Cardiac muscle cell (in vitro differentiated cells and primary cell): Measurements from ENCODE around the gene IGF2BP2. TPM values are rescaled to one million over a fixed set of nuclear protein-coding genes. Genes with fewer than 3 reads are reported as not detected.
A peak's percentile ranks its signal among the peaks of the same experiment; 100 is the strongest.

Experiments used
- DNase-seq, 2 donors: peaks; one replicate each; pipeline versions ENCODE4 v3.0.0 to v3.0.0-alpha.2; 2010 to 2017; ENCODE audit warnings: low read depth in 1 of 2, low spot score in 1 of 2
- H3K27ac ChIP-seq: fragments of 200-600 bp; sonication (generic); 2 replicates; pipeline ENCODE4 v1.5.1; 2016
- H3K27me3 ChIP-seq: fragments of 200-600 bp; sonication (generic); 2 replicates; pipeline ENCODE4 v1.6.0; 2016; ENCODE audit warnings: control low read depth
- H3K36me3 ChIP-seq: fragments of 200-600 bp; sonication (generic); 2 replicates; pipeline ENCODE4 v1.5.1; 2016; ENCODE audit warnings: control low read depth
- H3K4me1 ChIP-seq: fragments of 200-600 bp; sonication (generic); 2 replicates; pipeline ENCODE4 v1.8.1; 2017; ENCODE audit warnings: low read depth, mild to moderate bottlenecking, mixed run types
- H3K4me3 ChIP-seq: fragments of 200-600 bp; sonication (generic); 2 replicates; pipeline ENCODE4 v1.5.1; 2016; ENCODE audit warnings: mild to moderate bottlenecking
- H3K9me3 ChIP-seq: fragments of 200-600 bp; sonication (generic); 2 replicates; pipeline ENCODE4 v1.5.1; 2017; ENCODE audit warnings: low read depth, mild to moderate bottlenecking, control low read depth
- CTCF ChIP-seq: IDR thresholded peaks from 2 replicates; pipeline ENCODE4 v1.5.1; 2012; ENCODE audit warnings: low read depth, mild to moderate bottlenecking, low read length
- polyA plus RNA-seq: library from polyadenylated mRNA; unstranded; fragments of >200 nt; fragmentation: Nextera tagmentation; extraction: Ambion mirVana; gene quantifications from 2 replicates; pipeline ENCODE4 v1.2.1, GENCODE V29; 2016
- total RNA-seq: library from RNA; depleted of rRNA; stranded (reverse); fragments of >200 nt; gene quantifications from 2 replicates; pipeline ENCODE4 v1.2.3, GENCODE V29; 2016

IGF2BP2 gene
- total and polyA plus RNA-seq, 2 experiments from 2014 or later: 119 to 129 TPM

DNA sequence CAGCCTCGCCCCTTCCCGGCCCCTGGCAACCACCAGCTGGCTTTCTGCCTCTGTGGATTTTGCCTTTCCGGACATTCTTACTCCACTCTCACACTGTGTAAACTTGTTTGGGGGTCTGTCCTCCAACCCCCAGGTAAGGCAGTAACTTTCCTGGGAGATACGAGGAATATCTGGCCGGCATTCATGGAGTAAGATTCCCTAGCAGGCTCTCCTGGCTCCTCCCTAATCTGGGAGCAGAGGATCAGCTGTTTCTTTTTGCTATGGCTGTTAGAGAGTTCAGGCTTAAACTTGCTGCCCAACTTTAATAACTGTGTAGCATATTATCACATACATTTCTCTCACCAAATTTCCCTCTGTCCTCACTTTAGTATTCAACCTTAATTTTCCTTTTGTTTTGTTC is 64.3 kb downstream of the IGF2BP2 start:
- peaks cover 62% of the 10 kb centered on the region for H3K4me1 ChIP-seq
- no peak overlapping the region for H3K27ac ChIP-seq
- H3K27me3 ChIP-seq: no peaks in the 10 kb centered on the region
- DNase-seq: no peak
- H3K4me3 ChIP-seq: no peak overlapping the region
- no peak for TF ChIP-seq CTCF
- no peaks in the 10 kb centered on the region for H3K9me3 ChIP-seq
- H3K36me3 ChIP-seq: no peaks in the 10 kb centered on the region

GRCh38 chr3:185760088-185760487 is 64.8 kb downstream of the IGF2BP2 start:
- H3K9me3 ChIP-seq: no peaks in the 10 kb centered on the region
- no peak overlapping the region for H3K27ac ChIP-seq
- no peak overlapping the region for H3K4me3 ChIP-seq
- TF ChIP-seq CTCF: no peak
- H3K4me1 ChIP-seq: peaks cover 57% of the 10 kb centered on the region
- H3K27me3 ChIP-seq: no peaks in the 10 kb centered on the region
- no peaks in the 10 kb centered on the region for H3K36me3 ChIP-seq
- DNase-seq: no peak

- no peak for TF ChIP-seq CTCF
- Histone ChIP-seq H3K9me3 (no peaks in the 10 kb centered on the region), H3K27ac (peak overlapping the region; percentile 64), H3K36me3 (no peaks in the 10 kb centered on the region), H3K4me3 (no peak overlapping the region), H3K4me1 (peaks cover 52% of the 10 kb centered on the region), H3K27me3 (no peaks in the 10 kb centered on the region)
- DNase-seq: no peak
Observed at GRCh38 chr3:185759512-185759911, 65.3 kb downstream of the IGF2BP2 start.

DNA sequence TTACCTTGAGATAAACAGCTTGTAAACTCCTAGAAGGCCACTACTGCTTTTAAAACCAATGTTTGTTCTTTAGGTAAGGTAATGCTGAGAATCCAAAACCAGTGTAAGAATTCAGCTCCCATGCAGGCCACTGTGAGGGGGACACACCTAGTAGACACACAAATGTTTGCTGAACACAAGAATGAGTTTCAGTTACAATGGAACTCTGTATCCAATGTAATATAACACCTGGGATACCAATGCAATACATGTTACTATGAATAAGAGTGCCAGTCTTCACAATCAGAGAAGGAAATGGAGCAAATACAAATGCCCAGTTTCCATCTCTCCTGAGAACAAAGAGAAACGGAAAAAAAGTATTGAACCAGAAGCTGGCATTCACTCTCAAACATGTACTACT is 65.9 kb downstream of the IGF2BP2 start:
- no peaks in the 10 kb centered on the region for H3K36me3 ChIP-seq
- DNase-seq: no peak
- H3K9me3 ChIP-seq: no peaks in the 10 kb centered on the region
- no peak overlapping the region for H3K4me3 ChIP-seq
- TF ChIP-seq CTCF: no peak
- peak overlapping the region; percentile 64 for H3K27ac ChIP-seq
- H3K27me3 ChIP-seq: no peaks in the 10 kb centered on the region
- H3K4me1 ChIP-seq: peaks cover 46% of the 10 kb centered on the region

GRCh38 chr3:185757176-185757575 is 67.7 kb downstream of the IGF2BP2 start:
- H3K4me3 ChIP-seq: no peak overlapping the region
- no peaks in the 10 kb centered on the region for H3K27me3 ChIP-seq
- no peak for DNase-seq
- H3K27ac ChIP-seq: peak overlapping the region; percentile 24
- no peak for TF ChIP-seq CTCF
- H3K9me3 ChIP-seq: no peaks in the 10 kb centered on the region
- H3K36me3 ChIP-seq: no peaks in the 10 kb centered on the region
- peaks cover 38% of the 10 kb centered on the region for H3K4me1 ChIP-seq

GRCh38 chr3:185756477-185756876 is 68.4 kb downstream of the IGF2BP2 start:
- Histone ChIP-seq H3K9me3 (no peaks in the 10 kb centered on the region), H3K27ac (no peak overlapping the region), H3K4me3 (no peak overlapping the region), H3K4me1 (peaks cover 38% of the 10 kb centered on the region), H3K27me3 (no peaks in the 10 kb centered on the region), H3K36me3 (no peaks in the 10 kb centered on the region)
- DNase-seq: no peak
- TF ChIP-seq CTCF: no peak
